Stimulated activated CD8-positive, alpha-beta memory T cell treated with anti-CD3 and anti-CD28 coated beads, Interleukin-15, amount 100 ng/mL, for 4 hours (primary cell): ENCODE results near the gene KCNK5.

Experiments
- DNase-seq, 2 donors: peaks; one replicate each; pipeline ENCODE4 v3.0.0-alpha.2; 2020; ENCODE audit warnings: low read depth in 2 of 2

KCNK5 gene

GRCh38 chr6:39171489-39172376 lies 57.5 kb downstream of the KCNK5 start:
- no peak for DNase-seq

GRCh38 chr6:39170860-39171259 lies 58.4 kb downstream of the KCNK5 start:
- DNase-seq: no peak

GRCh38 chr6:39170389-39170788 lies 58.9 kb downstream of the KCNK5 start:
- DNase-seq: no peak

- no peak for DNase-seq
Observed at GRCh38 chr6:39169448-39170344, 59.6 kb downstream of the KCNK5 start.

- no peak for DNase-seq
Observed at GRCh38 chr6:39167866-39168625, 61.2 kb downstream of the KCNK5 start.

GRCh38 chr6:39167321-39167720 lies 62.0 kb downstream of the KCNK5 start:
- no peak for DNase-seq

- no peak for DNase-seq
Observed at GRCh38 chr6:39166912-39167290, 62.4 kb downstream of the KCNK5 start.

- DNase-seq: peak; percentile 60 to 62
Observed at GRCh38 chr6:39166189-39166911, 62.9 kb downstream of the KCNK5 start.

GRCh38 chr6:39157511-39157910 lies 71.8 kb downstream of the KCNK5 start:
- no peak for DNase-seq

- no peak for DNase-seq
Observed at GRCh38 chr6:39156801-39157200, 72.5 kb downstream of the KCNK5 start.

GRCh38 chr6:39154705-39155104 lies 74.6 kb downstream of the KCNK5 start:
- DNase-seq: no peak

- DNase-seq: peak in 1 of 2 donors; percentile 3
Observed at GRCh38 chr6:39153766-39154397, 75.4 kb downstream of the KCNK5 start.

- no peak for DNase-seq
Observed at GRCh38 chr6:39152262-39152661, 77.0 kb downstream of the KCNK5 start.

- no peak for DNase-seq
Observed at GRCh38 chr6:39151211-39151610, 78.1 kb downstream of the KCNK5 start.

GRCh38 chr6:39144481-39145173 lies 84.6 kb downstream of the KCNK5 start:
- DNase-seq: no peak

- DNase-seq: no peak
Observed at GRCh38 chr6:39143238-39143930, 85.9 kb downstream of the KCNK5 start.

- DNase-seq: no peak
Observed at GRCh38 chr6:39140556-39141167, 88.6 kb downstream of the KCNK5 start.
